Right lobe of liver (tissue), 6 donors: Measurements from ENCODE around the gene U2AF1L4. TPM values are rescaled to one million over a fixed set of nuclear protein-coding genes. Genes with fewer than 3 reads are reported as not detected.

Experiments
- ATAC-seq, 4 donors: fragments of 200-7000 bp; cut with Tn5 transposase; one replicate each; pipeline ENCODE4 v1.9.1; 2020; ENCODE audit warnings: mild to moderate bottlenecking in 4 of 4, moderate library complexity in 4 of 4
- DNase-seq, 3 donors: peaks; one replicate each; pipeline ENCODE4 v3.0.0-alpha.2; 2020
- H3K27ac ChIP-seq, 3 donors: fragments of 200-600 bp; one replicate each; pipeline ENCODE4 v1.8.0; 2022
- H3K27me3 ChIP-seq, 2 donors: fragments of 200-600 bp; one replicate each; pipeline ENCODE4 v1.8.0; 2022
- H3K36me3 ChIP-seq, 4 donors: fragments of 200-600 bp; sonication (generic) in 1 of 4; one replicate each; pipeline versions ENCODE4 v1.5.1 to v1.8.0; 2017 to 2022; ENCODE audit warnings: control low read depth in 1 of 4
- H3K4me1 ChIP-seq, 4 donors: fragments of 200-600 bp; sonication (generic) in 1 of 4; one replicate each; pipeline versions ENCODE4 v1.5.1 to v1.8.0; 2017 to 2022; ENCODE audit warnings: control low read depth in 1 of 4
- H3K4me3 ChIP-seq, 3 donors: fragments of 200-600 bp; one replicate each; pipeline ENCODE4 v1.8.0; 2022
- H3K9me3 ChIP-seq, 4 donors: fragments of 200-600 bp; sonication (generic) in 1 of 4; one replicate each; pipeline versions ENCODE4 v1.5.1 to v1.8.0; 2017 to 2022; ENCODE audit warnings: control low read depth in 1 of 4
- CTCF ChIP-seq, 4 donors: fragments of 200-600 bp in 3 of 4; fragments of 450-650 bp in 1 of 4; IDR thresholded peaks; one replicate each; pipeline versions ENCODE4 v1.5.1 to v1.8.0; 2016 to 2022; ENCODE audit warnings: antibody characterized with exemption in 4 of 4, mild to moderate bottlenecking in 2 of 4
- POLR2A ChIP-seq: fragments of 450-650 bp; IDR thresholded peaks from one replicate; pipeline ENCODE4 v1.6.1; 2017; ENCODE audit warnings: antibody characterized with exemption, mild to moderate bottlenecking
- WGBS: methylation state at CpG from one replicate; pipeline ENCODE4 v1.1.6; 2018; ENCODE audit warnings: low coverage, low lambda C conversion rate; ENCODE audit not compliant: insufficient coverage; ENCODE audit errors: missing lambda C conversion rate; 5-methylcytosine and 5-hydroxymethylcytosine counted together
- intact Hi-C, 2 donors: fragments of 100-400 bp; cut with DNase I; formaldehyde crosslinking; loops; one replicate each; pipeline versions ENCODE4 v1.11.2 to v1.14.1; 2022
- long read RNA-seq: library from polyadenylated mRNA; unstranded; transcript quantifications from one replicate; pipeline ENCODE4 v2.0.0, GENCODE V29; 2019
- total RNA-seq, 6 experiments: library from RNA; depleted of rRNA in 2 of 6; stranded (reverse); fragments of >200 nt in 2 of 6; fragmentation: NEBNext Ultra II Directional in 3 of 6; extraction: Animal tissue kit (Norgen Biotek cat#: 25700) in 3 of 6; gene quantifications; one replicate each; pipeline versions ENCODE4 v1.1.0 to v1.2.4, GENCODE V29; 2016 to 2023
- donor health status: DM: no; HTN: yes; CAD: no.
- donor health status: DM: no; HTN: no; CAD: no.
- donor health status: DM: no; HTN: no; CAD: no.
- donor health status: DM: no; HTN: yes; CAD: no.
- donor health status: DM: no; HTN: yes; CAD: no.

The U2AF1L4 gene
- 10 to 100 TPM; 11.3 to 19.9 (median 17.5) TPM for total RNA-seq
- long read RNA-seq, partial matches to known transcripts: 0 of 1 reads
- long read RNA-seq, other reads (novel, unspliced or antisense): 0 of 1 reads

- peak; percentile 69 to 73 (median 72) for ATAC-seq
- H3K36me3 ChIP-seq: no peaks in the 10 kb centered on the region
- intact Hi-C loops: no loop called here
- 1% methylated on average over 8 of the region's 40 CpGs for WGBS
- peaks cover 0 to 33% (median 17%) of the 10 kb centered on the region in 4 donors for H3K4me1 ChIP-seq
- H3K9me3 ChIP-seq: no peaks in the 10 kb centered on the region
- H3K4me3 ChIP-seq: peak within 1 kb of the TSS; percentile 80 to 95 (median 90)
- peak within 1 kb of the TSS; percentile 99 for H3K27ac ChIP-seq
- TF ChIP-seq POLR2A (no peak), CTCF (IDR thresholded peaks at IDR 0.05) (no peak)
- H3K27me3 ChIP-seq: no peaks in the 10 kb centered on the region
- DNase-seq: peak; percentile 96 to 99 (median 98)
These were observed at the start of gene U2AF1L4, which contains the start of gene PSENEN for GRCh38 chr19:35745328-35746086. U2AF1L4 (minus strand) TSS chr19:35745418; CDS start chr19:35745391, 27 bp downstream. PSENEN (plus strand) TSS chr19:35745651; CDS start chr19:35745931, 280 bp downstream.

- H3K36me3 ChIP-seq: no peaks in the 10 kb centered on the region
- TF ChIP-seq CTCF (IDR thresholded peaks at IDR 0.05): no peak
- TF ChIP-seq POLR2A: no peak
- no peaks in the 10 kb centered on the region for H3K27me3 ChIP-seq
- no peak overlapping the region for H3K27ac ChIP-seq
- 79% methylated on average over 5 of the region's 7 CpGs for WGBS
- no peaks in the 10 kb centered on the region for H3K9me3 ChIP-seq
- DNase-seq: no peak
- H3K4me1 ChIP-seq: peaks cover 0 to 4% (median 0%) of the 10 kb centered on the region in 4 donors
- no peak overlapping the region for H3K4me3 ChIP-seq
- ATAC-seq: no peak
- intact Hi-C loops: no loop called here
These were observed 48.4 kb upstream of the U2AF1L4 start for GRCh38 chr19:35793381-35794165.

DNA sequence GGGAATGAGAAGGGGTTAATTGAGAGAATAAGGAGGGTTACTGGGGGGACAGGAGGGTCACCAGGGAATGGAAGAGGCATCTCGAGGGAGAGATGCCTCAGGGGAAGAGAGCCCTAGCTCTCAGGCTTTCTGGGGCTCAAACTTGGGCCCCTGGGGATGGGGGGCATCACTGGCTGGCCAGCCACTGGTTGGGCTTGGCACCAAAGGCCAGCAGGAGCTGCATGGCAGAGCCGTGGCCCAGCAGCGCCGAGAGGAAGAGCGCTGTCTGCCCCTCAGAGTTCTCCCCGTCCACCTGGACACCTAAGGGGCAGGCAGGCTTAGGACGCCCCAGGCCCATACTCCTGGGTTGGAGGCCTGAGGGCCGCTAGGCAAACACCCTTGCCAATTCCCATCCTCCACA lies 47.7 kb upstream of the U2AF1L4 start:
- Histone ChIP-seq H3K4me1 (peaks cover 0 to 4% (median 0%) of the 10 kb centered on the region in 4 donors), H3K36me3 (no peaks in the 10 kb centered on the region), H3K27ac (no peak overlapping the region), H3K9me3 (no peaks in the 10 kb centered on the region), H3K27me3 (no peaks in the 10 kb centered on the region), H3K4me3 (no peak overlapping the region)
- ATAC-seq (no peak), DNase-seq (no peak)
- intact Hi-C loops: no loop called here
- WGBS: 14% methylated on average over 1 of the region's 8 CpGs
- no peak for TF ChIP-seq POLR2A
- no peak for TF ChIP-seq CTCF (IDR thresholded peaks at IDR 0.05)

DNA sequence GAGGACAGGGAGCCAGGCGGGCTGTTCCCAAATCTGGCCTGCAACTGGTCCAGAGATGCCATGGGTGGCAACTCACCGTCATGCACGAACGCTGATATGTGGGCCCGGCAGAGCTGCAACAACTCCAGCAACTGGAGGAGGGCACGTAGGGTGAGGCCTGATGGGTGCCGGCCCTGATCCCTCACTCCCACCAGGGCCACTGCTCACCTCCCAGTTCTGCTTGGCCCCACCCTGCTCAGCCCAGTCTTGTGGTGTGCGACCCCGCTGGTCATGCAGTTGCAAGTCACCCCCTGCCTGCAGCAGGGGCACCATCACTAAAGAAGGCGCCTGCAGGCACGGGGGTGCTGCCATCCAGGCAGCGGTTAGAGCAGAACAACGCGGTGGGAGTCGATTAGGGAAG lies 47.1 kb upstream of the U2AF1L4 start:
- no peak overlapping the region for H3K4me3 ChIP-seq
- DNase-seq: peak in 1 of 3 donors; percentile 44
- peaks cover 0 to 4% (median 0%) of the 10 kb centered on the region in 4 donors for H3K4me1 ChIP-seq
- no peaks in the 10 kb centered on the region for H3K27me3 ChIP-seq
- H3K27ac ChIP-seq: no peak overlapping the region
- no peak for ATAC-seq
- 87% methylated on average over 5 of the region's 15 CpGs for WGBS
- TF ChIP-seq CTCF (IDR thresholded peaks at IDR 0.05) (no peak), POLR2A (no peak)
- no peaks in the 10 kb centered on the region for H3K9me3 ChIP-seq
- H3K36me3 ChIP-seq: no peaks in the 10 kb centered on the region
- intact Hi-C loops: no loop called here
